Measurements from ENCODE around the gene TAF9B. TPM values are rescaled to one million over a fixed set of nuclear protein-coding genes. Genes with fewer than 3 reads are reported as not detected.
"Not testable (repeated sequence)": the region's sequence is repeated elsewhere in the genome, so short reads cannot be mapped to it uniquely, and the experiment has no call there.

The TAF9B gene, protein sequence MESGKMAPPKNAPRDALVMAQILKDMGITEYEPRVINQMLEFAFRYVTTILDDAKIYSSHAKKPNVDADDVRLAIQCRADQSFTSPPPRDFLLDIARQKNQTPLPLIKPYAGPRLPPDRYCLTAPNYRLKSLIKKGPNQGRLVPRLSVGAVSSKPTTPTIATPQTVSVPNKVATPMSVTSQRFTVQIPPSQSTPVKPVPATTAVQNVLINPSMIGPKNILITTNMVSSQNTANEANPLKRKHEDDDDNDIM
- polyA plus RNA-seq (ENCODE audit: insufficient read length in 3 of 3), result 10 to 100 TPM; 42.4 to 49.0 (median 47.4) TPM
- long read RNA-seq, donor 1, transcript TAF9B-201 (7 exons, 2,713 nt), result major isoform, 16 of 16 reads
- long read RNA-seq, donor 1, partial matches to known transcripts, result 0 of 16 reads
- long read RNA-seq, donor 1, other reads (novel, unspliced or antisense), result 0 of 16 reads
- long read RNA-seq, donor 2, transcript TAF9B-201 (7 exons, 2,713 nt), result major isoform, 26 of 26 reads
- long read RNA-seq, donor 2, partial matches to known transcripts, result 0 of 26 reads
- long read RNA-seq, donor 2, other reads (novel, unspliced or antisense), result 0 of 26 reads
- long read RNA-seq, donor 3, transcript TAF9B-201 (7 exons, 2,713 nt), result major isoform, 26 of 32 reads
- long read RNA-seq, donor 3, partial matches to known transcripts, result 6 of 32 reads
- long read RNA-seq, donor 3, other reads (novel, unspliced or antisense), result 0 of 32 reads
- long read RNA-seq, donor 4, transcript TAF9B-201 (7 exons, 2,713 nt), result major isoform, 7 of 7 reads
- long read RNA-seq, donor 4, partial matches to known transcripts, result 0 of 7 reads
- long read RNA-seq, donor 4, other reads (novel, unspliced or antisense), result 0 of 7 reads
- long read RNA-seq, donor 5, transcript TAF9B-201 (7 exons, 2,713 nt), result major isoform, 11 of 12 reads
- long read RNA-seq, donor 5, partial matches to known transcripts, result 0 of 12 reads
- long read RNA-seq, donor 5, other reads (novel, unspliced or antisense), result 0 of 12 reads
- long read RNA-seq, donor 6, transcript TAF9B-201 (7 exons, 2,713 nt), result major isoform, 16 of 16 reads
- long read RNA-seq, donor 6, partial matches to known transcripts, result 0 of 16 reads
- long read RNA-seq, donor 6, other reads (novel, unspliced or antisense), result 0 of 16 reads
- long read RNA-seq, donor 7, transcript TAF9B-201 (7 exons, 2,713 nt), result major isoform, 20 of 25 reads
- long read RNA-seq, donor 7, partial matches to known transcripts, result 5 of 25 reads
- long read RNA-seq, donor 7, other reads (novel, unspliced or antisense), result 0 of 25 reads
- long read RNA-seq, donor 8, transcript TAF9B-201 (7 exons, 2,713 nt), result major isoform, 5 of 5 reads
- long read RNA-seq, donor 8, partial matches to known transcripts, result 0 of 5 reads
- long read RNA-seq, donor 8, other reads (novel, unspliced or antisense), result 0 of 5 reads
- long read RNA-seq, donor 9, transcript TAF9B-201 (7 exons, 2,713 nt), result major isoform, 17 of 17 reads
- long read RNA-seq, donor 9, partial matches to known transcripts, result 0 of 17 reads
- long read RNA-seq, donor 9, other reads (novel, unspliced or antisense), result 0 of 17 reads
- long read RNA-seq, donor 10, transcript TAF9B-201 (7 exons, 2,713 nt), result major isoform, 27 of 27 reads
- long read RNA-seq, donor 10, partial matches to known transcripts, result 0 of 27 reads
- long read RNA-seq, donor 10, other reads (novel, unspliced or antisense), result 0 of 27 reads
- long read RNA-seq, donor 11, transcript TAF9B-201 (7 exons, 2,713 nt), result major isoform, 5 of 5 reads
- long read RNA-seq, donor 11, partial matches to known transcripts, result 0 of 5 reads
- long read RNA-seq, donor 11, other reads (novel, unspliced or antisense), result 0 of 5 reads
- long read RNA-seq, donor 12, transcript TAF9B-201 (7 exons, 2,713 nt), result major isoform, 15 of 15 reads
- long read RNA-seq, donor 12, partial matches to known transcripts, result 0 of 15 reads
- long read RNA-seq, donor 12, other reads (novel, unspliced or antisense), result 0 of 15 reads
- long read RNA-seq, donor 13, transcript TAF9B-201 (7 exons, 2,713 nt), result major isoform, 6 of 6 reads
- long read RNA-seq, donor 13, partial matches to known transcripts, result 0 of 6 reads
- long read RNA-seq, donor 13, other reads (novel, unspliced or antisense), result 0 of 6 reads
- long read RNA-seq, donor 14, transcript TAF9B-201 (7 exons, 2,713 nt), result major isoform, 30 of 30 reads
- long read RNA-seq, donor 14, partial matches to known transcripts, result 0 of 30 reads
- long read RNA-seq, donor 14, other reads (novel, unspliced or antisense), result 0 of 30 reads
- long read RNA-seq, donor 15, transcript TAF9B-201 (7 exons, 2,713 nt), result major isoform, 17 of 17 reads
- long read RNA-seq, donor 15, partial matches to known transcripts, result 0 of 17 reads
- long read RNA-seq, donor 15, other reads (novel, unspliced or antisense), result 0 of 17 reads
- long read RNA-seq, donor 16, transcript TAF9B-201 (7 exons, 2,713 nt), result major isoform, 24 of 25 reads
- long read RNA-seq, donor 16, partial matches to known transcripts, result 0 of 25 reads
- long read RNA-seq, donor 16, other reads (novel, unspliced or antisense), result 0 of 25 reads

DNA sequence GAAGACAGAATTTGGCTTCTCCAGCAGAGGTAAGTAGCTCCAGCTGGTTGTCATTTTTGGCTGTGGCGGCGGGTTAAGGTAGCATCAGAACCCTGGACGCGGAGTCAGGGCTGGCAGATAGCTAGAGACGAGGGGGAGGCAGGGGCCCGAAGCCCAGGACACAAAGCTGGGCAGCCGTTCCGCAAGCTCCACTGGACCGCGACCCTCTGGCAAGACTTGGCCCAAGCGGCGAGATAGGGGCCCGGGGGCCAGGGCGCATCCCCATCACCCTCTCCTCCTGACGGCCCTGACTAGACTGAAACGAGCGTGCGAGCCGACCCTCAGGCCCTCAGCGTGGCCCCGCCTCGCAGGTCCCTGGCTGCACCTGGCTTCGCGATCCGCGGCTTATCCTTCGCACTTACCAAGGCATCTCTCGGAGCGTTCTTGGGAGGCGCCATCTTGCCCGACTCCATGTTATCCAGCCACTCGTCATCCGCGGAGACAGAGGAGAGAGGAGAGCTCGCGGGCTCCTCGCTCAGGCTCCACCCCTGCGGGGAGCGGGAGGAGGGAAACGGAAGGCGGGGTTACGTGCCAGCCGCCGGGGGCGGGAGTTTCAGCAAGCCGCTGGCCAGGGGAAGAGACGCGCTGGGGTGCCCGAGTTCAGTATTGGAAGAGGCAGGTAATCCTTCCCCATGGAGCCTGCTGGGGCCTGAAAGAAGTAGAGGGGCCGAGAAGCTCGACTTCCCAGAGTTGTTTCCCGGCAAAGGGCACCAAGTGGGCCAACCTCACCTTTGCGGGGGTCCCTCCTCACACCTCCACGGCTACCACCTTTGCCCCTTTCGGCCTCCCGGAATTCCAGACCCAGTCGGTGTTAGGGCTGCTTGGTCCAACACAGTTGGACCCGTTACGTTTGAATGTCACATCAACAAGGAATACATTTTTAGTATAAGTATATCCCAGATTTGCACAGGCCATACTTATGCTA is at the start of gene TAF9B:
TSS of gene TAF9B (minus strand) at position 491 of the 964 bp plus-strand sequence. CDS start at position 452, 39 bp downstream.
- DNase-seq, result peak; percentile 83

DNA sequence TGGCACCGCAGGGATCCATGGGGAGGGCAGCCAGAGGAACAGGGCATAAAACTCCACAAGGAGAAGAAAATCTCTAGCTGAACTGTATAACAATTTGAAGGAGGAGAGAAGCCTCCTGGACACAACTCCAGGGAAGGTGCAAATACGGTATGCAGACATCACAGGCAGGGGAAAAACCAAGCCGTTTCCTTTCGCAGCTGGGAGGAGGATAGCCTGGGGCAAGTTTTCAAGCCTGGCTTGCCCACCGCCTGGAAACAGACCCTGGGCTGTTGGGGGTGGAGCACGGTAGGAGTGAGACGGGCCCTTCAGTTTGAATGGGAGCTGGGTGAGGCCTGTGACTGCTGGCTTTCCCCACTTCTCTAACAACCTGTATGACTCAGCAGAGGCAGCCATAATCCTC is 43.4 kb upstream of the TAF9B start:
- DNase-seq, result no peak

DNA sequence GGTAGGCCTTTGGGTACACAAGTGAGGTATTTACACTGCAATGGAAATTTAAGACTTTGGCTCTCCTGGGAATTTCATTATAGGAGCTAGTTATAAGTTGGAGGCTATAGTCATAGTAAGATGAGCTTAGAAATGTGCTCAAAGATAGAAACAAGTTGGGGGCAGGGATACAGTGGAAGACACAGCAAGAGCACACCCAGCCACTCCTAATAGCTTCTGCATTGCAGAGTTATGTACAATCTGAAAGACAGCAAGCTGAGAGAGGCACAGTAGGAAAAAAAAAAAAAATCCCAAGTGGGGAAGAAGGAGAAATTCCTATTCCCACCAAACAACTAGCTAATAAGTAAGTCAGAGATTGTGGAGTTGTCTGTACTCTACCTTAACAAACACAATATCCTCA is 41.9 kb upstream of the TAF9B start:
- DNase-seq, result no peak

DNA sequence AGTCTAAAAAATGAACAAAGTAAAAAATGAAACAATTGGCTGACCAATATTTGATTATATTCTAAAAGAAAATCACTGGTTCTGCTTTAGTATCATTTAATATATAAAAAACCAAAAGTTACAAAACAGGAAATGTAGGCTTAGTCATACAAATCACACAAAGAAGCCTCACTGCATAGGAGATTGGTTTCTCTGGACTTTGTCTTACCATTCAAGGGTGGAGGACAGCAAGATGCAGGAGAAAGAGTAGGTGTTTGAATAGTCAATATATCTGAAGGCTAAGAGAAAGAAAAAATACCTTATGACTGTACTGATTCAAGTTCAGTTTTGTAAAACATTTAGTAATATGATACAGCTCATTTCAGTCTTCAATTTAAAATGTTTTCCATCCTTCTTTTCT is 28.6 kb upstream of the TAF9B start:
- DNase-seq, result no peak

DNA sequence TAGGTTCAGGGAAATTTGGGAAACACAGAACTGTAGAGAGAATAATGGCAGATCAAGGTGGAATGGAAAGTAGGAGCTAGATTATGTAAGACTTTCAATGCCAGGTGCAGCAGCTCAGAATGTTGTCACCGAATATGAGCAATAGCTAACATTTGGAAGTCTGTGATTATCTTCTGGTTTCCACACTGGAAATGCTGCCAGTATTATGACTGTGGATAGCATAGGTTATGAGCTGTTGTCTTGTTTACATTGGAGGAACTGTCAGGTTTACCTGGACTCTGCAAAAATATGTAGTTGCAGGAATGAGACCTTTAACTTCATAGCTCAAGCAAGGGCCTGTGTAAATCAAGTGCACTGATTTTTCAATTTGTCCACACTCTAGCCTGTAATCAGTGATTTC is 26.0 kb upstream of the TAF9B start:
- DNase-seq, result peak; percentile 7

DNA sequence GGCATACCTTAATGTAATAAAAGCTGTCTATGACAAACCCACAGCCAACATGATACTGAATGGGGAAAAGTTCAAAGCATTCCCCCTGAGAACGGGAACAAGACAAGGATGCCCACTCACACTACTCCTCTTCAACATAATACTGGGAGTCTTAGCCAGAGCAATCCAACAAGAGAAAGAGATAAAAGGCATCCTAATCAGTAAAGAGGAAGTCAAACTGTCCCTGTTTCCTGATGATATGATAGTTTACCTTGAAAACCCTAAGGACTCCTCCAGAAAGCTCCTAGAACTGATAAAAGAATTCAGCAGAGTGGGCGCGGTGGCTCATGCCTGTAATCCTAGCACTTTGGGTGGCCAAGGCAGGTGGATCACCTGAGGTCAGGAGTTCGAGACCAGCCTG is 23.7 kb upstream of the TAF9B start:
- not testable (repeated sequence) for DNase-seq

DNA sequence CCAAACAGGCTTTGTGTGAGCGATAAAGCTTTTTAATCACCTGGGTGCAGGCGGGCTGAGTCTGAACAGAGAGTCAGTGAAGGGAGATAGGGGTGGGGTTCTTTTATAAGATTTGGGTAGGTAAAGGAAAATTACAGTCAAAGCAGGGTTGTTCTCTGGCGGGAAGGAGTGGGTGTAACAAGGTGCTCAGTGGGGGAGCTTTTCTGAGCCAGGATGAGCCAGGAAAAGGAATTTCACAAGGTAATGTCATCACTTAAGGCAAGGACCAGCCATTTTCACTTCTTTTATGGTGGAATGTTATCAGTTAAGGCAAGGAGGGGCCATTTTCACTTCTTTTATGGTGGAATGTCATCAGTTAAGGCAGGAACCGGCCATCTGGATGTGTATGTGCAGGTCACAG is 21.3 kb upstream of the TAF9B start:
- not testable (repeated sequence) for DNase-seq

DNA sequence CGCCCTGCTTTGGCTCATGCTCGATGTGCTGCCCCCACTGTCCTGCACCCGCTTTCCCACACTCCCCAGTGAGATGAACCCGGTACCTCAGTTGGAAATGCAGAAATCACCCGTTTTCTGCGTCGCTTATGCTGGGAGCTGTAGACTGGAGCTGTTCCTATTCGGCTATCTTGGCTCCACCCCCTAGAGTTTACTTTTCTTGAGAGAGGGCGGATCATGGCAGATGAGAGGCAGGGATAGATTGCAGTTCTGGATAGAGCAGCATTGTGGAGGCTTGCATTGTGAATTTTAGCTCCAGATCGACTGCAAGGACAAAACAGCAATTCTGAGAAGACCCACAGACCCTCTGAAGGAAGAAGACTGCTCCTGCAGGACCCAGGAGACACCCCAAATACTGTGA is 18.4 kb upstream of the TAF9B start:
- not testable (repeated sequence) for DNase-seq

DNA sequence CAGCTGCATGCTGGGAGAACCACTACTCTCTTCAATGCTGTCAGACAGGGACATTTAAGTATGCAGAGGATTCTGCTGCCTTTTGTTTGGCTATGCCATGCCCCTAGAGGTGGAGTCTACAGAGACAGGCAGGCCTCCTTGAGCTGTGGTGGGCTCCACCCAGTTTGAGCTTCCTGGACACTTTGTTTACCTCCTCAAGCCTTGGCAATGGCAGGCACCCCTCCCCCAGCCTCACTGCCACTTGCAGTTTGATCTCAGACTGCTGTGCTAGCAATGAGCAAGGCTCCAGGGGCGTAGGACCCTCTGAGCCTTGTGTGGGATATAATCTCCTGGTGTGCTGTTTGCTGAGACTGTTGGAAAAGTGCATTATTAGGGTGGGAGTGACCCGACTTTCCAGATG is 17.9 kb upstream of the TAF9B start:
- DNase-seq, result not testable (repeated sequence)

DNA sequence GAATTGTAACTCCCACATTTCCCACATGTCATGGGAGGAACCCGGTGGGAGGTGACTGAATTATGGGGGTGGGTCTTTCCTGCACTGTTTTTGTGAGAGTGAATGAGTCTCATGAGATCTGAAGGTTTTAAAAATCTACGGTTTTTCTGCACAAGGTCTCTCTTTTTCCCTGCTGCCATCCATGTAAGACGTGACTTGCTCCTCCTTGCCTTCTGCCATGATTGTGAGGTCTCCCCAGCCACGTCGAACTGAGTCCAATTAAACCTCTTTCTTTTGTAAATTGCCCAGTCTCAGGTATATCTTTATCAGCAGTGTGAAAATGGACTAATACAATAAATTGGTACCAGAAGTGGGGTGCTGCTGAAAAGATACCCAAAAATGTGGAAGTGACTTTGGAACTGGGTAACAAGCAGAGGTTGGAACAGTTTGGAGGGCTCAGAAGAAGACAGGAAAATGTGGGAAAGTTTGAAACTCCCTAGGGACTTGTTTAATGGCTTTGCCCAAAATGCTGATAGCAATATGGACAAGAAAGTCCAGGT is 7.6 kb upstream of the TAF9B start:
- not testable (repeated sequence) for DNase-seq

DNA sequence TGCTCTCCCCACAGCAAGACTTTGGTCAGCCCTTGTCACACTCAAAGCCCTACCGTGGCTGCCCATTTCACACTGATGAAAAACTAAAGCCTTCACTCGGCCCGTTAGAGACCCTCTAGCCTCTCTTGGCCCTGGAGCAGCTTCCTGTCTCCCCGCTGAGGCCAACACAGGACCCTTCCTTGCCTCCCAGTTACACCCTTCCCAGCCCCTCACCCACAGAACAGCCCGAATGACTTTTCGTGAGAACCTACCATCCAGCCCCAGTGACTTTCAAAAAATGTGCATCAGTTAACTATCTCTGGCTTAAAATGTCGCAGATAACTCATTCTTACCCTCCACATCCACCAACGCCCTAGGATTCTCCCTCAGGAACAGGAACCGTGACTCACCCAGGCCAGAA is 756 bp upstream of the TAF9B start:
- DNase-seq, result no peak

DNA sequence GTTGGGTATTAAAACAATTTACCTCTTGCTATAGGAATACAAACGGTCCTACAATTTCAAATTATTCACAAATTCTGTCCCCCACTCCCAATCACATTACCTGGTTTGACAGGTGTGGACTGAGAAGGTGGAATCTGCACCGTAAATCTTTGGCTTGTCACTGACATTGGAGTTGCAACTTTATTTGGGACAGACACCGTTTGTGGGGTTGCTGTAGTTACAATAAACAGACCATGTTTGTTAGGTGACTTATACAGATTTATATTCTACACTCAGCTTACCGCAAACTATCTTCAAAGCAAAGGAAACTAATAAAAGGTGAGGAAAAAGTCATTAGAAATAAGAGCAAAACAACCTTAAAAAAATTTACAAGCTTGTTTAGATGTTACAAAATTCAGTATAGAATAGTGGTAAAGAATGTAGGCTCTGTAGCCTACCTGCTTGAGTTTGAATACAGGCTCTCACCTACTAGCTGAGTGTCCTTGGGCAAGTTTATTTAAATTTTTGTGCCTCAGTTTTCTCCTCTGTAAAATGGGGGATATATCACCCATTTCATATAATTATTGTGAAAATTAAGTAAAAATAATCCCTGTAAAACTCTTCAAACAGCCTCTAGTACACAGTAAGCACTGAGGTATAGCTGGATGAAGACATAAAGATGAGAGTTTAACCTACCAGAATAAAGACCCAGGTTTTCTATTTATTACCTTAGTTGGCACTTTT is 6.1 kb downstream of the TAF9B start:
- no peak for DNase-seq

DNA sequence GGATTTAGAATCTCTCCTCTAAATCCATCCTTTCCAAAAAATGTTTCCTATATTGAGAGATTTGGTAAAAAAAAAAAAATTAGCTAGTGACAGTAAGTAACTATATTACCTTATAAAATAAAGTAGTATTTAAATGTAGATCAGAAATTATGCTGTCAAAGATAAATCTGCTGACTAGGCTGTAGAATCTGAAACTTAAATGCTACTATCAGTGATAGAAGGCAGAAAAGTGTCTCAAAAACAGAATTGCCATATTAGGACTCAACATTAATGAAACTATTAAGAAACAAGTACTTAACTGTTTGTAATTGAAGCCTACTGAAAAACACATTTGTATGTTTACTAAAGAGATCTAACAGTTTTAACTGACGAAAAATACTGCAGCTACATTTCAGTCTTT is 8.3 kb downstream of the TAF9B start:
- no peak for DNase-seq

DNA sequence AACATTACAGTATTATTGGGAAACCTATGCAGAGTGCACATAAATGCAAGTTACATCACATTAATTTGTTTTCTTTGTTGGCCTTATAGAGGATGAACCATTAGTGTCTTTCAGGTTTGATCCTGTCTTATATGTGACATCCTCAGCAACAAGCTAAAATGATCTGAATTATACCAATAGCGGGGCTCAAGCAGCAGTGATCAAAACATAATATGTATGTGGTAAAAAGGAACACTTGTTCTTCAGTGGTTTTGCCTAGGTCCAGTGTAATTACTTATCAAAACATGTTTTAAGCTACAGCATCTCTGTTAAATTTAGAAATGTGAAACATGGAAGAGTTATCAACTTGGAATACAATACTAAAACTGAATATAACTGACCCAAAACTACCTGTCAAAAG is 9.1 kb downstream of the TAF9B start:
- DNase-seq, result no peak

DNA sequence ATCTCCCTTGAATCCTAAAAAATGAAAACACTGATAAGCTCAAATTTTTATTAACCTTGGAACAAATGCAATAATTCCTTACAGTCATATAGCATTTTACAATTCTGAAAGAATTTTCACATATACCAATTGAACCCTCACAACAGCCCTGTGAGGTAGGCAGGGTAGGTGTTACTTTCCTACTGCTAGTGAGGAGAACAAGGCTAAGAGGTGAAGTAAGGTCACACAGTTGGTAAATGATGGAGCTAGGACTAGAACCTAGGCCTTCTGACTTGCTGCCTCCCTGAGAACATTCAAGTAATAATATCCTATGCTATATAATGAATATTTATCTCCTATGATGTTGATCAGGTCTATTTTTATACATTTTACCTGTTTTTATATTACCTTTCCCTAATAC is 9.7 kb downstream of the TAF9B start:
- DNase-seq, result no peak

DNA sequence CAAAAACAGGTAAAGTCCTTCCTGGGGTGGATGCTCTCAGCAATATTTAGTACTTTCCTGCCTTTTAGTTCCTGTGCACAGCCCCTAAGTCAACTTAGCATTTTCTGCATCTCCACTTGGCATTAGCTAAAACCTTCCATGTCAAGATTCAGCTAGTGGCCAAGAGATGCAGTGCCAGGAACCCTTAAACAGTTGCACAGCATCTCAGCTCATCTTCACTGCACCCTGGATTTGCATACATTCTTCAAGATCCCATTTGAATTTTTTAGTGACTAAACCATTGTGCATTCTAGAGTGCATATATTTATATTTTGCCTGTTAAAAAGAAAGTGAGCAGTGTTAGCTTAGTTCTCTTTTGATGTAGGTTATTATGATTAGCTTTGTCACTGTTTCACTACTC is 13.7 kb downstream of the TAF9B start:
- not testable (repeated sequence) for DNase-seq

DNA sequence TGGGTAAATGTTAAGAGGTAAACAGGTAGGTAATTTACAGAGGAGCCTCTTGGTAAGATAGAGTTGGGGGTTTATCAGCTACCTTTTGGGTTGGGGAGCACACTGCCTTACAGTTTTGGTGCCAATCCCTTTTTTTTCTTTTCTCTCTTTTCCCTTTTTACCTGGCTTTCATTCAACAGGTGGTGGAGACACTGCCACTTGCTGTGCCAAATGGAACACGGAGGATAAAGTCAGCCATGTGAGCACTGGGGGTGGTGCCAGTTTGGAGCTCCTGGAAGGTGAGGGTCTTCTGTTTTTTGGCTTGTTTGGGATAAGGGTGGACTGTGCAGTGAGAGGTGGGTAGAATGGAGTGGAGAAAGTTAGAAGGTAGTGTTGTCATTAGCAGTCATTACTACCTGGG is 14.3 kb downstream of the TAF9B start:
- no peak for DNase-seq
